ENCODE results near the gene TMUB1. TPM values are rescaled to one million over a fixed set of nuclear protein-coding genes. Genes with fewer than 3 reads are reported as not detected.

The TMUB1 gene
- total and polyA plus RNA-seq, 5 experiments from 2014 or later = 41.8 to 70.6 (median 45.6) TPM

DNA sequence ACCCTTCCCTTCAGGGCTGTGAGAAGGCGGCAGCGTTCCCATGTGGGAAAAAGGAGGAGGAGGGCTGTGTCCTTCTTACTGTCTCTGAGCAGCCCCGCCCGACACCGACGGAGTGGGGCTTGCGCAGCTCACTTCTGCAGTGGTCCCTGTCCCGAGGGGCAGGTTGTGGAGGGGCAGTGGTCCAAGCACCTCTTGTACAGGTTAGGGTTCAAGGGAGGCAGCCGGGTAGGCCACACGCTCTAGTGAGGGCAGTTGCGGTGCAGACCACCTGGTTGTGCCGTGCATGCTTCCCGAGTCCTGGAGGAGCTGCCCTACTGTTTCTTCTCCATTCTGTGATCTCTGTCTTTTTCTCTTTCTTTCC is 35.7 kb upstream of the TMUB1 start:
- Mint-ChIP-seq H3K4me1 (peaks cover 5 to 21% (median 10%) of the 10 kb centered on the region in 4 donors), H3K36me3 (peaks cover 0 to 36% (median 0%) of the 10 kb centered on the region in 3 donors), H3K4me3 (peak overlapping the region in 4 of 10 donors; percentile 24 to 66 (median 44)), H3K9me3 (no peaks in the 10 kb centered on the region), H3K27me3 (peaks cover 0 to 10% (median 1%) of the 10 kb centered on the region in 5 donors), H3K27ac (peak overlapping the region in 1 of 10 donors; percentile 56)
- ATAC-seq (no peak), DNase-seq (no peak)
- POLR2A ChIA-PET = no interaction called here

DNA sequence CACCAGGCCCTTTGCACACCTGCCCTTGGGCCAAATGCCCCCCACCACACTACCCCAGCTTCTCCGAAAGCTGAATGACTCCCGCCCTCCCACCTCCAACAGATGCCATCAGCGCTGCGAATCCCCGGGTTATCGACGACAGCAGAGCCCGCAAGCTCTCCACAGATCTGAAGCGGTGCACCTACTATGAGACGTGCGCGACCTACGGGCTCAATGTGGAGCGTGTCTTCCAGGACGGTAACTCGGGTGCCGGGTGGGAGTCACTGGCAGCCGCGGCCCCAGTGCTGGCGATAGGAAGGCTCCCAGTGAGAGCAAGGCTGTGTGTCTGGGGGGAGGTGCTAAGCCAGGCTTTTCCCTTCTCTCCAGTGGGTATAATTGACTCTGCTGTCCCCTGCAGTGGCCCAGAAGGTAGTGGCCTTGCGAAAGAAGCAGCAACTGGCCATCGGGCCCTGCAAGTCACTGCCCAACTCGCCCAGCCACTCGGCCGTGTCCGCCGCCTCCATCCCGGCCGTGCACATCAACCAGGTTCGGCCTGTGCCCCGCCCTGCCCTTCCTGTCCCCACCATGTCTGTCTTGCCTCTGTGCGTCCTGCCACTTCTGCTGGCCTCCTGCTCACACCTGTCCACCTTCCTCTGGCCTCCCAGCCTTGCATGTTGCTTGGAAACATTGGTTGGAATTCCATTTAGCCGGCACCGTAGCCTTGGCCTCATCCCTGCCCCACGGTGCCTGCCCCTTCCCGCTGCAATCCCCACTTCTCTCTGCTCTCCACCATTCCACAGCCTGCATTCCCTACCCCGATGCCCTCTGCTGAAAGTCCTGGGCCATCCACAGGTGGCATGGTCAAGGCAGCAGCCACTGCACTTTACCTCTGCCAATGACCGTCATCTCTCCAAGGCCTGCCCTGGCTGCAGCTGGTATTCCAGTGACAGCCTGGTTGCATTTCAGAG is 35.1 kb upstream of the TMUB1 start:
- H3K9me3 Mint-ChIP-seq = no peaks in the 10 kb centered on the region
- peak overlapping the region in 7 of 10 donors; percentile 22 to 73 (median 58) for H3K4me3 Mint-ChIP-seq
- H3K4me1 Mint-ChIP-seq = peaks cover 0 to 16% (median 9%) of the 10 kb centered on the region in 4 donors
- DNase-seq (no peak), ATAC-seq (no peak)
- peak overlapping the region in 6 of 10 donors; percentile 25 to 93 (median 88) for H3K27ac Mint-ChIP-seq
- peaks cover 0 to 14% (median 2%) of the 10 kb centered on the region in 5 donors for H3K27me3 Mint-ChIP-seq
- peaks cover 0 to 29% (median 0%) of the 10 kb centered on the region in 3 donors for H3K36me3 Mint-ChIP-seq
- POLR2A ChIA-PET = interaction anchor here (1.2 kb wide), 1 partner anchor 100 kb away, joined by 3 read pairs; no protein-coding TSS in a partner anchor

DNA sequence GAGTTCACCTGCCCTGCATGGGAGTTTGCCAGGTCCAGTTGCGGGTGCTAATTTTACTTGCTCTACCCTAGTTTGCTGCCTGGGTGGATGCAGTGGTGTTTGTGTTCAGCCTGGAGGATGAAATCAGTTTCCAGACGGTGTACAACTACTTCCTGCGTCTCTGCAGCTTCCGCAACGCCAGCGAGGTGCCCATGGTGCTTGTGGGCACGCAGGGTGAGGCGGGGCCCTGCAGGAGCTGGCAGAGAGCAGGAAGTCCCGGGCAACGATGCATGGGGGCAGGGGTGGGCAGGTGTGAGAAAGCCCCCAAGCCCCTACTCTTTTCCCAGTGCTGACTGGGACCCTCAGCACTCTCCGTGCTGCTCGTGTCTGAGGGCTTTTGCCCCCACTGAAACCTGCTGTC is 34.3 kb upstream of the TMUB1 start:
- ATAC-seq = peak; percentile 76 to 80
- H3K4me3 Mint-ChIP-seq = peak overlapping the region; percentile 58 to 82 (median 72)
- peaks cover 0 to 27% (median 0%) of the 10 kb centered on the region in 3 donors for H3K36me3 Mint-ChIP-seq
- H3K27me3 Mint-ChIP-seq = peaks cover 0 to 22% (median 2%) of the 10 kb centered on the region in 5 donors
- H3K4me1 Mint-ChIP-seq = peaks cover 0 to 16% (median 9%) of the 10 kb centered on the region in 4 donors
- no peaks in the 10 kb centered on the region for H3K9me3 Mint-ChIP-seq
- DNase-seq = peak in 6 of 10 donors; percentile 17 to 50 (median 39)
- POLR2A ChIA-PET = interaction anchor here (0.5 to 1.2 kb wide), 2 partner anchors 12 to 99 kb away, joined by 3 to 5 read pairs; no protein-coding TSS in a partner anchor
- H3K27ac Mint-ChIP-seq = peak overlapping the region; percentile 63 to 93 (median 86)

DNA sequence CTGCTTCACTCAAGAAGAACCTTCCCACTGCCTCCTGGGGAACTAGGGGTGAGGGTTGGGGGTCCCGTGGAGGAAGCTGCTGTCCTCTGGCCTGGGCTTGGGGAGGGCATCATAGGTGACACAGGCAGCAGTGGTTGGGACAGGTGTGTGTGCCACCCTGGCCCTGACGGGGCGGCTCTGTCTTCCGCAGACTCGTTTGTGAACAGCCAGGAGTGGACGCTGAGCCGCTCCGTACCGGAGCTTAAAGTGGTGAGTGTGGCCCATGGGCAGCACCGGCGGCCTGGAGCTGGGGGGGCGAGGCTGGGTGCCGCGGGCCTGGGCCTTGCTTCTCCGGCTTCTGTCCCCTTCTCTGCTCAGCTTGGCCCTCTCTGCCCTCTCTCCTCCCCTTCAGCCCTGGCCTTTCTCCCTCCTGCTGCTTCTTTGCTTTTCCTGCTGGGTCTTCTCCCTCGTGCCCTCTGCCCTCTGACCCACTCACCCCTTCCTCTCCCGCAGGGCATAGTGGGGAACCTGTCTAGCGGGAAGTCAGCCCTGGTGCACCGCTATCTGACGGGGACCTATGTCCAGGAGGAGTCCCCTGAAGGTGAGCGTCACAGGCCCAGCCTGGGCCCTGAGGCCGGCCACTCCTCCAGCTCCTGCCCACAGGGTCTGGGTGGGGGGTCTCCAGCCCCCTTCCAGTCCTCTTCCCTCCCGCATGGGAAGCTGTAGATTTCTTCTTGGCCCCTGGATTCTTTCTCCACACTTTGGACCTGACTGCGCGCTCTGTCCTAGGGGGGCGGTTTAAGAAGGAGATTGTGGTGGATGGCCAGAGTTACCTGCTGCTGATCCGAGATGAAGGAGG is 33.5 kb upstream of the TMUB1 start:
- ATAC-seq (no peak), DNase-seq (no peak)
- Mint-ChIP-seq H3K27ac (peak overlapping the region; percentile 63 to 93 (median 86)), H3K4me3 (peak overlapping the region; percentile 58 to 82 (median 72)), H3K4me1 (peaks cover 0 to 16% (median 8%) of the 10 kb centered on the region in 4 donors), H3K9me3 (no peaks in the 10 kb centered on the region), H3K36me3 (peaks cover 0 to 27% (median 0%) of the 10 kb centered on the region in 3 donors), H3K27me3 (peaks cover 0 to 28% (median 2%) of the 10 kb centered on the region in 5 donors)
- POLR2A ChIA-PET = interaction anchor here (0.5 to 1.2 kb wide), 2 partner anchors 11 to 99 kb away, joined by 3 to 5 read pairs; no protein-coding TSS in a partner anchor

DNA sequence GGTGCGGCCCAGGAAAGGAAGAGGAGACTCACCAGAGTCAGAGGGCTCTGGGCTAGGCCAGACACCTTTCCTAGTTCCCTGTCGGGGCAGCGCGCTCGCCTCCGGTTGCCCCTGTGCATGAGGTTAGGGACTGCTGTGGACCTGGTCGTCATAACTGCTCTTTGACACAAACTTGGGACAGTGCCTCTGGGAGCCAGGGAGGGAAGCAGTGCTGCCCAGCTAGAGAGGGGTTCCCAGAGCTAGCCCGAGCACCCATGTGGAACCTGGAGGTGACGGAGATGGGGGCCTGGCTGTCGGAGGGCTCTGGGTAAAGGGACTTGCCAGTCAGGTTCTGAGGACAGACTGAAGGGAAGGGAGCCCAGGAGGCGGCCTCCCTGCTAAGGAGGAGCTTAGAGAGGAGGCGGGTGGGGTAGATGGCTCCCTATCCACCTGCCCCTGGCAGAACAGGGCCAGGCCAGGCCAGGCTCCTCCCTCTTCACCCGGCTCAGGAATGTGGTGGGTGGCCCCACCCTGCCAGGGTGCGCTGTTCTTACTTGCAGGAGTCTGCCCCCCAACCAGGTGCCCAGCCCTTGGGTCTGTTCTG is 32.6 kb upstream of the TMUB1 start:
- Mint-ChIP-seq H3K4me3 (peak overlapping the region; percentile 37 to 84 (median 62)), H3K9me3 (no peaks in the 10 kb centered on the region), H3K27me3 (peaks cover 0 to 28% (median 2%) of the 10 kb centered on the region in 5 donors), H3K36me3 (peaks cover 0 to 21% (median 0%) of the 10 kb centered on the region in 3 donors), H3K27ac (peak overlapping the region in 5 of 10 donors; percentile 47 to 91 (median 77)), H3K4me1 (peaks cover 0 to 16% (median 8%) of the 10 kb centered on the region in 4 donors)
- ATAC-seq (peak; percentile 11 to 24), DNase-seq (no peak)
- POLR2A ChIA-PET = no interaction called here

DNA sequence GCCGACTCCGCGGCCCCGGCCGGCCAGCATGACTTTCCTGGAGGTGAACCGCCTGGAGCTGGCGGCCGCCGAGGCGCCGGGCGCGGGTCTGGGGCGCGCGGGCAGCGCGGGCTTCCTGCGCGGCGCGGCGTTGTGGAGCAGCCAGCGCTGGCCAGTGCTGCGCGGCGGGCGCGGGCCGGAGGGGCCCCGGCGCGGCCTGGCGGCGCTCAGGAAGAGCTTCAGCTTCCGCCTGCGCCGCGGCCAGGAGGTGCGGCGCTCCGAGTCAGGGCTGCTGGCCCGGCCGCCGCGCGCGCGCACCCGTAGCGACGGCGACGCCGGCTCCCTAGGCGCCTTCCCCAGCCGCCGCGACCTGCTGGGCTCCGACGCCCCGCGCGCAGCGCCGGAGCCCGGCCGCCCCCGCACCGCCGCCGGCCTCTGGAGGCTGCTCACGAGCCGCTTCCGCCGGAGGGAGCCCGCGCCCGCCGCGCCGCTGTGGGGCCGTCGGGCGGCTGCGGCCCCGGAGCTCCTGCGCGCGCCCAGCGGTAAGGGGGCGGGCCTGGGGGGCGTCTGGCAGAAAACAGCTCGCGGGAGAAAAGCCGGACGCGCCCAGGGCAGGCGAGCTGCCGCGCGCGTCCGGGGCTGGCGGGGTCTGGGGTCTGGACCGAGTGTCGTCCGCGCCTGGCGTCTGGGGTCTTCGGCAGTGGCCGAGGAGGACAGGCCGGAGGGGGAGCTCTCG is 32.0 kb upstream of the TMUB1 start:
- H3K27ac Mint-ChIP-seq = peak overlapping the region in 5 of 10 donors; percentile 47 to 91 (median 77)

DNA sequence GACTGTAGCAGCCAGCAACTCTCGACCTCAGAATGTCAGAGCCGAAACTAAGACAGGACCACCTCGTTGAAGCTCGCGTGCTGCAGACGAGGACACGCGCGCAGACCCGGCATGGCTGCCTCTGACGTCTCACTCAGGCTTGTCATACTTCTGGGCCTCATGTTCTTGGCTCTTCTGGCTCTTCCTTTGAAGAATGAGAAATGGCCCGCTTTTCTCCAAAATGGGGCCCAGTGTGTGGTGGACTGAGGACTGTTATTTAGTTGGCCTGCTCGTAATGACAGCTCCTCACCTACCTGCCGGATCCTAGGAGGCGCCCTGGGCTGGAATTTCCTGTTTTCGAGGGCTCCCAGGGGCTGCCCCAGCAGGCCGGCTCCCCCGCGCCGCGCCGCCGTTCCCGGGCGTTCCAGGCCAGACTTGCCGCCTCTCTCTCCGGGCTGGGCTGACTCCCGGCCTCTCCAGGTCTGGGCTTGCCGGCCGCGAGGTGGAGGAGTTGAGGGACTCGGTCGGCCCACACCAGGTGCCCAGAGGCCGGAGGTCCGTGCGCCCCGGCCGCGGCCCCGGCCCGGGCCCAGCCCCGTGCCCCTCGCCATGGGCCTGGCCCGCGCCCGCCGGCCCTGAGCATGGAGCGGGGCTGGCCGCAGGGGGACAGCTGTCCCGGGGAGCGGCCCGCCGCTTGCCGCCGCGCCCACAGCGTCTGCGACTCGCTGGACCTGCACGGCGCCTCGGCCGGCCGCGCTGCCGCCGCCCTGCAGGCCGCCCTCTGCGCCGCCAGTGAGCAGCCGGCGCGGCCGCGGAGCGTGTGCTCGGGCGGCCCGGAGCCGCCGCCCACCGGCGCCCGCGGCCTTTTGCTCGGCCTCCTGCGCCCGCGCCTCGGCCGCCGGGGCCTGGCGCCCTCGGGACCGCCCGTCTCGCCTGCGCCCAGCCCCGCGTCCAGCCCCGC is 31.1 kb upstream of the TMUB1 start:
- Mint-ChIP-seq H3K4me3 (peak overlapping the region in 8 of 10 donors; percentile 30 to 69 (median 50)), H3K27me3 (peaks cover 0 to 28% (median 2%) of the 10 kb centered on the region in 5 donors), H3K27ac (no peak overlapping the region), H3K9me3 (no peaks in the 10 kb centered on the region), H3K4me1 (peaks cover 0 to 18% (median 7%) of the 10 kb centered on the region in 4 donors), H3K36me3 (peaks cover 0 to 8% (median 0%) of the 10 kb centered on the region in 3 donors)
- DNase-seq = no peak
- POLR2A ChIA-PET = no interaction called here
- peak in 1 of 2 donors; percentile 3 for ATAC-seq

More for the DNA sequence above, 32.0 kb upstream of the TMUB1 start:
- peaks cover 0 to 14% (median 0%) of the 10 kb centered on the region in 3 donors for H3K36me3 Mint-ChIP-seq
- H3K27me3 Mint-ChIP-seq = peaks cover 0 to 28% (median 2%) of the 10 kb centered on the region in 5 donors
- H3K9me3 Mint-ChIP-seq = no peaks in the 10 kb centered on the region
- DNase-seq (peak in 5 of 10 donors; percentile 18 to 38 (median 22)), ATAC-seq (peak; percentile 50 to 60)
- POLR2A ChIA-PET = no interaction called here
- peaks cover 0 to 18% (median 8%) of the 10 kb centered on the region in 4 donors for H3K4me1 Mint-ChIP-seq
- peak overlapping the region; percentile 37 to 84 (median 62) for H3K4me3 Mint-ChIP-seq

DNA sequence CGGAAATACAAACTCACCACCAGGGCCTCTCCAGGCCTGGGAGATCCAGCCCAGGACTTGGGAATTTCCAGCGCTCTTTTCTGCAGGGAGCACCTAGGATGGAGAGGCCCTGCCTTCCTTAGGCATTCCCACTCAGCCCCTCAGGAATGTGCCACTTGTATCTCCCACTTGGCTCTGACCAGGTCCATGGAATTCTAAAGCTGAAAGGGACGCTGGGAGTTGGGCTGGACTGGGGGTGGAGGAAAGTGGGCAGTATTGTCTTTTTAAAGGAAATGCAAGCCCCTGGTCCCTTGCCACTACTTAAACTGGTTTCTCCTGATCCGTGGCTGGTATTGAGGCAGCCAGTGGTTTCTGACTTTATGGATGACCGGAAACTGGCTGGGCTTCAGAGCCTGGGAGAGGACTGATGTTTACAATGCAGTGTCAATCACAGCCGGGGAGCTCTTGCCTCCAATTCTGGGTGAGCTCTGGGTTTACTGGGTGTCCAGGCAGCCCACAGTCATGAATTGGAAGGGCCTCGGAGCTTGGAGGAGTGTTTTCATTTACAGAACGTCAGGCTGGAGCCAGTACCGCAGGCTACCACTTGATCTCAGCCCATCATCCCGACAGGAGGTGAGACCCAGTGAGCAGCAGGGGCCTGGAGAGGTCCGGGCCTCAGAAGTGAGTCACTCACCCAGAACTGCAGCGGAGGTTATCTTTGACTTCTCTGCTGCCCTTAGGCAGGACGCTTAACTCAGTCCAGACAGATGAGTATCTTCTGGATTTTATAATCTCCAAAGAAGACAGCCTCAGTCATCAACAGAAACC is 30.3 kb upstream of the TMUB1 start:
- Mint-ChIP-seq H3K4me3 (peak overlapping the region in 8 of 10 donors; percentile 36 to 69 (median 50)), H3K9me3 (no peaks in the 10 kb centered on the region), H3K36me3 (peaks cover 0 to under 1% (median 0%) of the 10 kb centered on the region in 3 donors), H3K27ac (no peak overlapping the region), H3K27me3 (peaks cover 0 to 28% (median 0%) of the 10 kb centered on the region in 5 donors), H3K4me1 (peaks cover 0 to 16% (median 5%) of the 10 kb centered on the region in 4 donors)
- no peak for DNase-seq
- POLR2A ChIA-PET = no interaction called here
- ATAC-seq = no peak

DNA sequence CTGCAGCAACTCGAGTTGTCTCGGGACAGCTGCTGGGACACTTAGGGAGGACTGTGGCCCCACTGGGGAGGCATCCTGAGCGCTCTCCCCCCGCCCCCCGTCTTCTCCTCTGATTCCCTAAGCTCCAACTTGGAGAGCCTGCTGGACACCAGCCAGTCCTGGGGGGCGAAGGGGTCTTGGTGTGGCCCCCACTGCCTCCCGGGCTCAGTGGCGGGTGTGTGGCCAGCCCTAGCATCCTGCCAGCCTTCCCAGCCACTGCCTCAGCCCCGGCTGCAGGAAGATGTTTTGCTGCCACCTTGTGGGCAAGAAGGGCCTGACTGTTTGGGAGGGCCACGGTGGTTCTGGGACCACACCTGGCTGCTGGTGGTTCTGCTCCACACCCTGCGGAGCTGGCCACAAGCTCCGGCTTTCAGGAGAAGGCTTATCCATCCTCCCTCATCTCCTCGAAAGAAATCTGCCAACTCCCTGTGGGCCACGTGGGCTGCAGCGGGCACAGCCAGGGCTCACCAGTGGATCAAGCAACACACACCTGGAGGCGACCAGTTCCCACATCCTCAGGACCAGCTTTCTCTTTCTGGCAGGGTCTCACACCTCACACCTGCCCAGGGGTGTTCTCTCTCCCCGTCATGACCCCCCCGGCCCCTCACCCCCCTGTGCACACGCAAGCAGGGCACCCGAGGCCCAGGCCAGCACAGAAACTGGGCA is 27.8 kb upstream of the TMUB1 start:
- ATAC-seq (peak; percentile 70 to 81), DNase-seq (peak; percentile 58 to 87 (median 72))
- H3K4me3 Mint-ChIP-seq = no peak overlapping the region
- H3K27ac Mint-ChIP-seq = no peak overlapping the region
- no peaks in the 10 kb centered on the region for H3K36me3 Mint-ChIP-seq
- H3K27me3 Mint-ChIP-seq = peaks cover 0 to 27% (median 0%) of the 10 kb centered on the region in 5 donors
- POLR2A ChIA-PET = interaction anchor here (0.6 to 1.2 kb wide), 3 partner anchors 33 to 147 kb away, joined by 3 read pairs; no protein-coding TSS in a partner anchor
- peaks cover 0 to 8% (median 3%) of the 10 kb centered on the region in 4 donors for H3K4me1 Mint-ChIP-seq
- H3K9me3 Mint-ChIP-seq = no peaks in the 10 kb centered on the region

Data from naive thymus-derived CD8-positive, alpha-beta T cell (primary cell).